Spleen (tissue), 11 donors: ENCODE data around the gene ADARB2. TPM values are rescaled to one million over a fixed set of nuclear protein-coding genes. Genes with fewer than 3 reads are reported as not detected.

ENCODE experiments used
- DNase-seq: peaks from one replicate; pipeline ENCODE4 v3.0.0-alpha.2; 2020
- H3K27ac ChIP-seq, 8 donors: fragments of 200-600 bp; sonication (generic) in 7 of 8; 1 replicate in 4 of 8; 2 replicates in 4 of 8; pipeline versions ENCODE4 v1.5.0 to v1.8.0; 2016 to 2021; ENCODE audit warnings: inconsistent platforms in 4 of 8, mild to moderate bottlenecking in 4 of 8, moderate library complexity in 1 of 8
- H3K27me3 ChIP-seq, 7 donors: fragments of 200-600 bp; sonication (generic) in 6 of 7; replicated peaks in 1 of 7; 1 replicate in 4 of 7; 2 replicates in 3 of 7; pipeline versions ENCODE4 v1.5.0 to v1.8.0; 2016 to 2021; ENCODE audit warnings: inconsistent platforms in 3 of 7, mild to moderate bottlenecking in 1 of 7
- H3K36me3 ChIP-seq, 6 donors: fragments of 200-600 bp; sonication (generic) in 5 of 6; 1 replicate in 4 of 6; 2 replicates in 2 of 6; pipeline versions ENCODE4 v1.5.0 to v1.8.0; 2016 to 2021; ENCODE audit warnings: inconsistent platforms in 2 of 6
- H3K4me1 ChIP-seq, 6 donors: fragments of 200-600 bp; sonication (generic) in 5 of 6; 1 replicate in 3 of 6; 2 replicates in 3 of 6; pipeline versions ENCODE4 v1.5.0 to v1.8.0; 2016 to 2021; ENCODE audit warnings: inconsistent platforms in 3 of 6
- H3K4me3 ChIP-seq, 8 donors: fragments of 200-600 bp; sonication (generic) in 7 of 8; 1 replicate in 4 of 8; 2 replicates in 4 of 8; pipeline versions ENCODE4 v1.5.0 to v1.8.0; 2016 to 2021; ENCODE audit warnings: inconsistent platforms in 4 of 8, mild to moderate bottlenecking in 4 of 8, moderate library complexity in 2 of 8
- H3K9me3 ChIP-seq, 8 donors: fragments of 200-600 bp; sonication (generic) in 7 of 8; 1 replicate in 4 of 8; 2 replicates in 4 of 8; pipeline versions ENCODE4 v1.5.0 to v1.8.0; 2016 to 2021; ENCODE audit warnings: inconsistent platforms in 4 of 8
- POLR2A ChIP-seq, 3 donors: fragments of 450-650 bp; IDR thresholded peaks; one replicate each; pipeline ENCODE4 v1.5.1; 2017; ENCODE audit warnings: antibody characterized with exemption in 3 of 3, mild to moderate bottlenecking in 1 of 3
- POLR2AphosphoS5 ChIP-seq, 3 donors: sonication (generic); formaldehyde crosslinking; IDR thresholded peaks; one replicate each; pipeline ENCODE4 v1.5.1; 2017; ENCODE audit warnings: antibody characterized with exemption in 3 of 3
- WGBS, 5 donors: extraction: QIAGEN DNeasy Blood & Tissue Kit in 3 of 5; methylation state at CpG; one replicate each; pipeline versions ENCODE4 v1.1.5 to v1.1.7; 2013 to 2018; 5-methylcytosine and 5-hydroxymethylcytosine counted together
- intact Hi-C: fragments of 100-400 bp; cut with DNase I; formaldehyde crosslinking; loops from one replicate; pipeline ENCODE4 v1.15.0; 2023; ENCODE audit warnings: low total_unique reads
- polyA plus RNA-seq, 3 donors: library from polyadenylated mRNA; stranded (reverse); fragments of 200-250 nt; gene quantifications; one replicate each; pipeline ENCODE4 v1.2.1, GENCODE V29; 2013
- total RNA-seq, 7 donors: library from RNA; depleted of rRNA in 3 of 7; stranded (reverse); fragments of >200 nt in 3 of 7; fragmentation: NEBNext Ultra II Directional in 4 of 7; extraction: Animal tissue kit (Norgen Biotek cat#: 25700) in 4 of 7; gene quantifications; one replicate each; pipeline versions ENCODE4 v1.1.0 to v1.2.1, GENCODE V29; 2016 to 2021
- TF ChIP-seq, protein P1 (sequence below), 11 experiments: fragments of 200-600 bp in 7 of 11; fragments of 450-650 bp in 4 of 11; sonication (generic) in 4 of 11; IDR thresholded peaks in 8 of 11; conservative IDR thresholded peaks in 3 of 11; 1 replicate in 7 of 11; 2 replicates in 4 of 11; pipeline versions ENCODE4 v1.4.0 to v1.8.0; 2016 to 2021; ENCODE audit warnings: antibody characterized with exemption in 11 of 11, inconsistent platforms in 4 of 11, mild to moderate bottlenecking in 1 of 11
- donor health status: healthy with polysubstance abuse.
- donor health status: DM: no; HTN: no; CAD: no; lungs with moderate emphysema.
- donor health status: DM: no; HTN: no; CAD: no.
- donor health status: Bipolar disorder and iron deficiency.
- donor health status: healthy.
- donor health status: DM: no; HTN: no; CAD: no.
- donor health status: DM: yes; HTN: yes; CAD: no.

The ADARB2 gene
- total and polyA plus RNA-seq, 10 donors: 0.05 to 8.1 (median 0.96) TPM

DNA sequence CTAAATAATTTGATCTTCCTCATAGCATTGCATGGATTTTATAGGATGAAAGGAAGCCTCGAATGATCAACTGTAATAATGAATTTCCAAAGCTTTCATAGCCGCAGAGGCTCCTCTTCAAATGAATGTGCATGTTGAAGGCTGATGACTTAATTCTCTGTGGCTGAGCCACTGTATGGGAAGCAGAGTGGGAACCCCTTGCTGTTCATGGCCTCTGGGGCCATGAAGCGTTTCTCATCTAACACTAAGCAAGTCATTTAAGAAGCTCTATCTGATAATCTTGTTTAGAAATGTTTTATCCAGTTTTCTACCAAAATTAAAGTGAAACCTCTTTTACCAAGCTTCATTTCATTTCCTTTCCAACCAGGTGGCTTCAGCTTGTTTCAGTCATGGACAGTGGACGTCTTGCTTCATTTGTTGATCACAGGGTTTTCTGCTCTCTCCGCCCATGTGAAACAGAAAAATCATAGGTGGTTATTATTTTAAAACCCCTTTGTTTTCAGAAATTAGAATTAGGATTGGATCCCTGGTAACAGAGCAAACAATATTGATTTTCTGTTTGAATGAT, 10.3 kb upstream of the ADARB2 start:
- WGBS, 5 donors: 71 to 83% (median 81%) methylated on average over 5 of the region's 5 CpGs

DNA sequence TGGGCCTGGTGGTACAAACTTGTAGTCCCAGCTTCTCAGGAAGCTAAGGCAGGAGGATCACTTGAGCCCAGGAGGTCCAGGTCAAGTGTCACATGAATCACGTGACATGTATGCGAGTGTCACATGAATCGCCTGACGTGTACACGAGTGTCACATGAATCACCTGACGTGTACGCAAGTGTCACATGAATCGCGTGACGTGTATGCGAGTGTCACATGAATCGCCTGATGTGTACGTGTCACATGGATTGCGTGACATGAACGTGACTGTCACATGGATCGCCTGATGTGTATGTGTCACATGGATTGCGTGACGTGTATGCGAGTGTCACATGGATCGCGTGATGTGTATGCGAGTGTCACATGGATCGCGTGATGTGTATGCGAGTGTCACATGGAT, 9.5 kb upstream of the ADARB2 start:
- no peak overlapping the region for H3K4me3 ChIP-seq
- peaks cover 0 to 35% (median 29%) of the 10 kb centered on the region in 8 donors for H3K9me3 ChIP-seq
- 91 to 97% (median 97%) methylated on average over 25 of the region's 25 CpGs for WGBS, 5 donors
- peaks cover 0 to 44% (median 0%) of the 10 kb centered on the region in 7 donors for H3K27me3 ChIP-seq
- no peaks in the 10 kb centered on the region for H3K4me1 ChIP-seq
- intact Hi-C loops: no loop called here
- no peak for TF ChIP-seq POLR2AphosphoS5 (IDR thresholded peaks at IDR 0.05)
- TF ChIP-seq, protein P1, sequence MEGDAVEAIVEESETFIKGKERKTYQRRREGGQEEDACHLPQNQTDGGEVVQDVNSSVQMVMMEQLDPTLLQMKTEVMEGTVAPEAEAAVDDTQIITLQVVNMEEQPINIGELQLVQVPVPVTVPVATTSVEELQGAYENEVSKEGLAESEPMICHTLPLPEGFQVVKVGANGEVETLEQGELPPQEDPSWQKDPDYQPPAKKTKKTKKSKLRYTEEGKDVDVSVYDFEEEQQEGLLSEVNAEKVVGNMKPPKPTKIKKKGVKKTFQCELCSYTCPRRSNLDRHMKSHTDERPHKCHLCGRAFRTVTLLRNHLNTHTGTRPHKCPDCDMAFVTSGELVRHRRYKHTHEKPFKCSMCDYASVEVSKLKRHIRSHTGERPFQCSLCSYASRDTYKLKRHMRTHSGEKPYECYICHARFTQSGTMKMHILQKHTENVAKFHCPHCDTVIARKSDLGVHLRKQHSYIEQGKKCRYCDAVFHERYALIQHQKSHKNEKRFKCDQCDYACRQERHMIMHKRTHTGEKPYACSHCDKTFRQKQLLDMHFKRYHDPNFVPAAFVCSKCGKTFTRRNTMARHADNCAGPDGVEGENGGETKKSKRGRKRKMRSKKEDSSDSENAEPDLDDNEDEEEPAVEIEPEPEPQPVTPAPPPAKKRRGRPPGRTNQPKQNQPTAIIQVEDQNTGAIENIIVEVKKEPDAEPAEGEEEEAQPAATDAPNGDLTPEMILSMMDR (IDR thresholded peaks at IDR 0.05 in 8 of 11, conservative IDR thresholded peaks at IDR 0.05 in 3 of 11): no peak
- no peak for DNase-seq
- no peak overlapping the region for H3K27ac ChIP-seq
- H3K36me3 ChIP-seq: no peaks in the 10 kb centered on the region

More for the DNA sequence above, 10.3 kb upstream of the ADARB2 start:
- no peak overlapping the region for H3K4me3 ChIP-seq
- DNase-seq: no peak
- no peaks in the 10 kb centered on the region for H3K36me3 ChIP-seq
- no peak overlapping the region for H3K27ac ChIP-seq
- no peaks in the 10 kb centered on the region for H3K4me1 ChIP-seq
- H3K9me3 ChIP-seq: peaks cover 0 to 35% (median 29%) of the 10 kb centered on the region in 8 donors
- TF ChIP-seq, protein P1 (IDR thresholded peaks at IDR 0.05 in 8 of 11, conservative IDR thresholded peaks at IDR 0.05 in 3 of 11): no peak
- TF ChIP-seq POLR2A (IDR thresholded peaks at IDR 0.05) (no peak), POLR2AphosphoS5 (IDR thresholded peaks at IDR 0.05) (no peak)
- peaks cover 0 to 44% (median 0%) of the 10 kb centered on the region in 7 donors for H3K27me3 ChIP-seq
- intact Hi-C loops: no loop called here

DNA sequence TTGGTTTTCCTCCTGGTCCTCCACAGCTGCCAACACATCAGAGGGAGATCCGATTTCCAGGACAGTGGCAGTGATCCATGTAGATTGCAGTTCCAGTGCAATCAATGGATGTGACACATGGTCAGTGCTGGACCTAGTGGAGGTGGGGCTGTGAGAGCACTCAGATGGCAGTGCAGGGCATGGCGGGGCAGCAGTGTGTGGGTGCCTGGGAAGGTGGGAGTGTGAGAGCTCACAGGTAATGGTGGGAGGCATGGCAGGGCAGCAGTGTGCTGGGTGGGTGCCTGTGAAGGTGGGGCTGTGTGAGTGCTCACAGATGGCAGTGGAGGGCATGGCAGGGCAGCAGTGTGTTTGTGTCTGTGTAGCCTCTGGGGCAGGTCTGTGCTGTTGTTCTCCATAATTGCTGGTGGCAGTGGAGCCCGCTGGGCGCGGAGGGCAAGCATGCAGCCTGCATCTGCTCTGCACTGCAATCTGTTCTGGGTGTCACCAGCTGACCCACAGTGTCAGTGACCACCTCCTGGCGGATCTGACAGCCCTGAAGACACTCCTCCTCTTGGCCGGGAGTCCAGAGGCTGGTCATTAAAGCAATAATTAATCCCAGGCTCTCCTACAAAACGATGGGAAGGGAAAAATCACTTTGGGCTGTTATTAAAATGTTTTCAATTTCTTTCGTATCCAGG, 8.6 kb upstream of the ADARB2 start:
- Histone ChIP-seq H3K9me3 (peaks cover 0 to 28% (median 23%) of the 10 kb centered on the region in 8 donors), H3K36me3 (no peaks in the 10 kb centered on the region), H3K4me3 (no peak overlapping the region), H3K4me1 (no peaks in the 10 kb centered on the region), H3K27ac (no peak overlapping the region), H3K27me3 (peaks cover 0 to 53% (median 0%) of the 10 kb centered on the region in 7 donors)
- TF ChIP-seq POLR2A (IDR thresholded peaks at IDR 0.05) (no peak), POLR2AphosphoS5 (IDR thresholded peaks at IDR 0.05) (no peak)
- TF ChIP-seq, protein P1 (IDR thresholded peaks at IDR 0.05 in 8 of 11, conservative IDR thresholded peaks at IDR 0.05 in 3 of 11): no peak
- WGBS, 5 donors: 63 to 79% (median 75%) methylated on average over 6 to 9 of the region's 9 CpGs
- DNase-seq: no peak
- intact Hi-C loops: no loop called here

DNA sequence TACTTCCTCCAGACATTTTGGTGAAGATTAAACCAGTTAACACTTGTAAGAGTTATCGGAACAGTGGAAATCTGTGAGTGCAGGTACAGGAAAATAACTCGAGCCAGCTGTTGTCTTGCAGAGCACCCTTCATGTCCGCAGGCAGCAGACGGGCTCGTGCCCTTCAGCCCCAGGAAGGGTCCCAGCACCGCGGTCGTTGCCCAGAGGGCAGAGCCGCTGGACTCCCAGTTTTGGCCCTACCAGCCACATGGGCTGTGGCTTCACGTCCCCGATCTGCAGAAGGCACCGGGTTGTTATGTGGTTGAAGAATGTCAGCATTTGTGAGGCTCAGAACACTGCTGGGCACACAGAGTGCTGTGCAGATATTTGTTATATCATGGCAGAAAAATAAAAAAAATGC, 7.2 kb upstream of the ADARB2 start:
- TF ChIP-seq, protein P1 (IDR thresholded peaks at IDR 0.05 in 8 of 11, conservative IDR thresholded peaks at IDR 0.05 in 3 of 11): no peak
- TF ChIP-seq POLR2A (IDR thresholded peaks at IDR 0.05) (no peak), POLR2AphosphoS5 (IDR thresholded peaks at IDR 0.05) (no peak)
- WGBS, 5 donors: 86 to 92% (median 87%) methylated on average over 12 of the region's 12 CpGs
- Histone ChIP-seq H3K9me3 (peaks cover 0 to 15% (median 11%) of the 10 kb centered on the region in 8 donors), H3K27me3 (peaks cover 0 to 66% (median 8%) of the 10 kb centered on the region in 7 donors), H3K4me1 (no peaks in the 10 kb centered on the region), H3K27ac (no peak overlapping the region), H3K36me3 (no peaks in the 10 kb centered on the region), H3K4me3 (no peak overlapping the region)
- intact Hi-C loops: no loop called here
- no peak for DNase-seq
